K562 (cell line): ENCODE measurements around the gene CRIP3.

Experiments used
- EZH2 ChIP-seq: IDR thresholded peaks from 2 replicates; pipeline ENCODE4 v1.6.1; 2012; ENCODE audit warnings: low read depth, mild to moderate bottlenecking, inconsistent platforms, low read length, borderline replicate concordance
- RBM22 ChIP-seq: fragments of 200-400 bp; formaldehyde crosslinking; IDR thresholded peaks from 2 replicates; pipeline ENCODE4 v1.6.1; 2018; ENCODE audit warnings: low read length, low read depth; ENCODE audit not compliant: poor library complexity, severe bottlenecking
- SRF ChIP-seq, 2 experiments: fragments of 250-450, 450-650 bp in 1 of 2; sonication (Bioruptor Pico) in 1 of 2; sonication (generic) in 1 of 2; formaldehyde crosslinking; IDR thresholded peaks; 2 replicates each; pipeline versions ENCODE4 v1.5.0 to v1.5.1; 2020 to 2022; ENCODE audit warnings: mild to moderate bottlenecking in 1 of 2, missing genetic modification reagents in 1 of 2
- TCF7L2 ChIP-seq: fragments of 150-350 bp; IDR thresholded peaks from 2 replicates; pipeline ENCODE4 v1.6.1; 2016; ENCODE audit warnings: low read depth, mild to moderate bottlenecking, low read length, moderate library complexity
- ZNF512 ChIP-seq: IDR thresholded peaks from 2 replicates; pipeline ENCODE4 v1.6.1; 2016; ENCODE audit warnings: missing genetic modification characterization, missing compliant biosample characterization
- TF ChIP-seq, protein P1 (sequence below), 3 experiments: fragments of 200-800 bp in 1 of 3; sonication (Bioruptor generic) in 1 of 3; sonication (generic) in 1 of 3; formaldehyde crosslinking in 1 of 3; IDR thresholded peaks; 2 replicates each; pipeline versions ENCODE4 v1.6.1 to v1.8.0; 2016 to 2022; ENCODE audit warnings: mild to moderate bottlenecking in 2 of 3, missing compliant biosample characterization in 2 of 3, missing genetic modification characterization in 2 of 3, missing genetic modification reagents in 1 of 3
- TF ChIP-seq, protein P2 (sequence below), 3 experiments: IDR thresholded peaks in 2 of 3; conservative IDR thresholded peaks in 1 of 3; 2 replicates each; pipeline ENCODE4 v1.5.1; 2011 to 2012; ENCODE audit warnings: low read length in 3 of 3, mild to moderate bottlenecking in 3 of 3, control low read depth in 2 of 3, improper control_type of control experiment in 1 of 3, inconsistent platforms in 1 of 3, low read depth in 1 of 3, mixed read lengths in 1 of 3, moderate library complexity in 1 of 3; ENCODE audit not compliant: insufficient read depth in 2 of 3

DNA sequence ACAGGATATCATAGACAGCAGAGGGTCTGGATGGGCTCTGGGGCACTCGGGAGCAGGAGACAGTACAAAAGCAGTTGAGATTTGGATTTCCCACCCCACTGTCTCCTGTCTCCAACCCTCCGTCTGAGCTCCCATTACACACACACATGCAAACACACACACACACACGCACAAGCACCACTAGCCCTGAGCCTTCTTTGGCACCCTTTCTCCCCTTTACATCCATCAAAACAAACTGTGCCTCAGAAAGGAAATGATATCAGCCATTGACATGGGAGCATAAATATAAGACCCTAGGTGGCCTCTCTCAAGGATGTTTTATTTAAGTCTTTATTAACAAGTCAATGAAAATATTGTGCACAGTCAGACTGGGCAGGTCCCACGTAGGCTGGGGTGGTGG lies 47.8 kb downstream of the CRIP3 start:
- TF ChIP-seq TCF7L2 (no peak), EZH2 (no peak), ZNF512 (no peak), RBM22 (no peak), SRF (CRISPR knock-in tag; IDR thresholded peaks at IDR 0.05) (no peak)
- TF ChIP-seq, protein P1, sequence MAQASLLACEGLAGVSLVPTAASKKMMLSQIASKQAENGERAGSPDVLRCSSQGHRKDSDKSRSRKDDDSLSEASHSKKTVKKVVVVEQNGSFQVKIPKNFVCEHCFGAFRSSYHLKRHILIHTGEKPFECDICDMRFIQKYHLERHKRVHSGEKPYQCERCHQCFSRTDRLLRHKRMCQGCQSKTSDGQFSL (CRISPR knock-in tag; IDR thresholded peaks at IDR 0.05): no peak
- TF ChIP-seq, protein P1 (tag; IDR thresholded peaks at IDR 0.05): no peak
- TF ChIP-seq, protein P2, sequence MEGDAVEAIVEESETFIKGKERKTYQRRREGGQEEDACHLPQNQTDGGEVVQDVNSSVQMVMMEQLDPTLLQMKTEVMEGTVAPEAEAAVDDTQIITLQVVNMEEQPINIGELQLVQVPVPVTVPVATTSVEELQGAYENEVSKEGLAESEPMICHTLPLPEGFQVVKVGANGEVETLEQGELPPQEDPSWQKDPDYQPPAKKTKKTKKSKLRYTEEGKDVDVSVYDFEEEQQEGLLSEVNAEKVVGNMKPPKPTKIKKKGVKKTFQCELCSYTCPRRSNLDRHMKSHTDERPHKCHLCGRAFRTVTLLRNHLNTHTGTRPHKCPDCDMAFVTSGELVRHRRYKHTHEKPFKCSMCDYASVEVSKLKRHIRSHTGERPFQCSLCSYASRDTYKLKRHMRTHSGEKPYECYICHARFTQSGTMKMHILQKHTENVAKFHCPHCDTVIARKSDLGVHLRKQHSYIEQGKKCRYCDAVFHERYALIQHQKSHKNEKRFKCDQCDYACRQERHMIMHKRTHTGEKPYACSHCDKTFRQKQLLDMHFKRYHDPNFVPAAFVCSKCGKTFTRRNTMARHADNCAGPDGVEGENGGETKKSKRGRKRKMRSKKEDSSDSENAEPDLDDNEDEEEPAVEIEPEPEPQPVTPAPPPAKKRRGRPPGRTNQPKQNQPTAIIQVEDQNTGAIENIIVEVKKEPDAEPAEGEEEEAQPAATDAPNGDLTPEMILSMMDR (IDR thresholded peaks at IDR 0.05 in 2 of 3, conservative IDR thresholded peaks at IDR 0.05 in 1 of 3; ENCODE audit: insufficient read depth in 2 of 3, low read depth in 1 of 3, low read length in 3 of 3): no peak
